Ovary (tissue), 9 donors: ENCODE data around the gene SCYGR3. TPM values are rescaled to one million over a fixed set of nuclear protein-coding genes. Genes with fewer than 3 reads are reported as not detected.

Source experiments
- DNase-seq, 5 donors: peaks; one replicate each; pipeline ENCODE4 v3.0.0-alpha.2; 2019 to 2020
- H3K27ac ChIP-seq, 2 donors: fragments of 200-600 bp; one replicate each; pipeline versions ENCODE4 v1.5.1 to v1.8.0; 2019 to 2022
- H3K27me3 ChIP-seq: fragments of 200-600 bp; one replicate; pipeline ENCODE4 v1.8.0; 2022
- H3K36me3 ChIP-seq: fragments of 200-600 bp; sonication (generic); one replicate; pipeline ENCODE4 v1.5.1; 2019
- H3K4me1 ChIP-seq: one replicate; pipeline ENCODE4 v1.8.1; 2013; ENCODE audit warnings: mild to moderate bottlenecking, moderate library complexity; ENCODE audit not compliant: insufficient read depth
- H3K4me3 ChIP-seq: fragments of 200-600 bp; sonication (generic); one replicate; pipeline ENCODE4 v1.5.1; 2017
- H3K9me3 ChIP-seq, 2 donors: fragments of 200-600 bp in 1 of 2; sonication (generic) in 1 of 2; one replicate each; pipeline versions ENCODE4 v1.5.1 to v1.8.1; 2013 to 2019; ENCODE audit warnings: mild to moderate bottlenecking in 1 of 2, moderate library complexity in 1 of 2
- CTCF ChIP-seq, 3 donors: fragments of 450-650 bp in 2 of 3; fragments of 200-600 bp in 1 of 3; IDR thresholded peaks; one replicate each; pipeline versions ENCODE4 v1.5.1 to v1.8.0; 2016 to 2022; ENCODE audit warnings: antibody characterized with exemption in 3 of 3, mild to moderate bottlenecking in 1 of 3
- EP300 ChIP-seq: sonication (generic); formaldehyde crosslinking; IDR thresholded peaks from one replicate; pipeline ENCODE4 v1.6.1; 2017; ENCODE audit warnings: antibody characterized with exemption
- POLR2A ChIP-seq: fragments of 450-650 bp; IDR thresholded peaks from one replicate; pipeline ENCODE4 v1.6.1; 2017; ENCODE audit warnings: antibody characterized with exemption, mild to moderate bottlenecking, moderate library complexity
- WGBS, 3 donors: extraction: QIAGEN DNeasy Blood & Tissue Kit in 1 of 3; methylation state at CpG; one replicate each; pipeline versions ENCODE4 v1.1.5 to v1.1.7; 2013 to 2017; 5-methylcytosine and 5-hydroxymethylcytosine counted together
- intact Hi-C, 4 donors: fragments of 100-400 bp; cut with DNase I; formaldehyde crosslinking; loops; one replicate each; pipeline versions ENCODE4 v1.11.0 to v1.15.1; 2022 to 2023
- polyA plus RNA-seq, 2 donors: library from polyadenylated mRNA; stranded (reverse); fragments of 200-250 nt in 1 of 2; fragments of 350-450 nt in 1 of 2; fragmentation: Illumina TruSeq in 1 of 2; extraction: RNeasy Lipid Tissue Mini Kit (QIAGEN cat#74804) in 1 of 2; gene quantifications; one replicate each; pipeline ENCODE4 v1.2.3, GENCODE V29; 2013 to 2014
- total RNA-seq, 7 donors: library from RNA; depleted of rRNA in 2 of 7; stranded (reverse); fragments of >200 nt in 2 of 7; fragmentation: NEBNext Ultra II Directional in 3 of 7; extraction: Animal tissue kit (Norgen Biotek cat#: 25700) in 3 of 7; gene quantifications; one replicate each; pipeline versions ENCODE4 v1.1.0 to v1.2.4, GENCODE V29; 2016 to 2023
- donor health status: DM: no; HTN: no; CAD: no; lungs with moderate emphysema.
- donor health status: DM: no; HTN: no; CAD: no.
- donor health status: Bipolar disorder and iron deficiency.
- donor health status: DM: yes; HTN: yes; CAD: no.
- donor health status: DM: no; HTN: no; CAD: no.
- donor health status: DM: yes; HTN: yes; CAD: no.

The SCYGR3 gene
- total and polyA plus RNA-seq, 9 donors, result not detected

- no peaks in the 10 kb centered on the region for H3K36me3 ChIP-seq
- no peak overlapping the region for H3K4me3 ChIP-seq
- H3K27me3 ChIP-seq, result no peaks in the 10 kb centered on the region
- no peaks in the 10 kb centered on the region for H3K9me3 ChIP-seq
- 91 to 99% (median 97%) methylated on average over 10 of the region's 10 CpGs for WGBS, 3 donors
- no peak overlapping the region for H3K27ac ChIP-seq
- no peaks in the 10 kb centered on the region for H3K4me1 ChIP-seq
- no peak for DNase-seq
- TF ChIP-seq EP300, result no peak
- no peak for TF ChIP-seq POLR2A
- no peak for TF ChIP-seq CTCF (IDR thresholded peaks at IDR 0.05)
- intact Hi-C loops, result no loop called here
Observed at GRCh38 chr2:227626580-227627151, 12.0 kb upstream of the SCYGR3 start.

- TF ChIP-seq CTCF (IDR thresholded peaks at IDR 0.05) (no peak), EP300 (no peak), POLR2A (no peak)
- Histone ChIP-seq H3K9me3 (no peaks in the 10 kb centered on the region), H3K4me1 (no peaks in the 10 kb centered on the region), H3K36me3 (no peaks in the 10 kb centered on the region), H3K27me3 (no peaks in the 10 kb centered on the region), H3K4me3 (no peak overlapping the region), H3K27ac (no peak overlapping the region)
- no peak for DNase-seq
- WGBS, 3 donors, result 52 to 65% (median 62%) methylated on average over 2 of the region's 2 CpGs
- intact Hi-C loops, result no loop called here
Observed at GRCh38 chr2:227625420-227625819, 10.8 kb upstream of the SCYGR3 start.

- H3K36me3 ChIP-seq, result no peaks in the 10 kb centered on the region
- H3K9me3 ChIP-seq, result no peaks in the 10 kb centered on the region
- H3K27me3 ChIP-seq, result no peaks in the 10 kb centered on the region
- no peaks in the 10 kb centered on the region for H3K4me1 ChIP-seq
- intact Hi-C loops, result no loop called here
- no peak overlapping the region for H3K27ac ChIP-seq
- no peak for TF ChIP-seq EP300
- TF ChIP-seq CTCF (IDR thresholded peaks at IDR 0.05), result no peak
- no peak for TF ChIP-seq POLR2A
- no peak overlapping the region for H3K4me3 ChIP-seq
- no peak for DNase-seq
Observed at GRCh38 chr2:227623226-227623625, 8.6 kb upstream of the SCYGR3 start.

GRCh38 chr2:227617316-227618230 is 2.9 kb upstream of the SCYGR3 start, which contains the start of gene SCYGR4:
Gene SCYGR4 (plus strand): TSS chr2:227617498. CDS start chr2:227617498, 0 bp downstream.
- Histone ChIP-seq H3K4me1 (peaks cover 5% of the 10 kb centered on the region), H3K36me3 (no peaks in the 10 kb centered on the region), H3K9me3 (no peaks in the 10 kb centered on the region), H3K27ac (no peak within 1 kb of the TSS), H3K4me3 (no peak within 1 kb of the TSS), H3K27me3 (no peaks in the 10 kb centered on the region)
- WGBS, 3 donors, result 19 to 39% (median 25%) methylated on average over 19 to 20 of the region's 20 CpGs
- no peak for DNase-seq
- intact Hi-C loops, result no loop called here
- no peak for TF ChIP-seq CTCF (IDR thresholded peaks at IDR 0.05)
- no peak for TF ChIP-seq POLR2A
- no peak for TF ChIP-seq EP300
